Vagina (tissue), 2 donors: ENCODE data around the gene DCLK2. TPM values are rescaled to one million over a fixed set of nuclear protein-coding genes. Genes with fewer than 3 reads are reported as not detected.

ENCODE experiments used
- DNase-seq, 2 donors: peaks; one replicate each; pipeline ENCODE4 v3.0.0-alpha.2; 2017; ENCODE audit errors: extremely low spot score in 2 of 2
- H3K27ac ChIP-seq: fragments of 200-600 bp; sonication (generic); one replicate; pipeline ENCODE4 v1.5.1; 2019
- H3K27me3 ChIP-seq: fragments of 200-600 bp; sonication (generic); one replicate; pipeline ENCODE4 v1.5.1; 2019
- H3K36me3 ChIP-seq, 2 donors: fragments of 200-600 bp; sonication (generic); one replicate each; pipeline ENCODE4 v1.5.1; 2017 to 2019
- H3K4me1 ChIP-seq: fragments of 200-600 bp; sonication (generic); one replicate; pipeline ENCODE4 v1.5.1; 2019
- H3K4me3 ChIP-seq, 2 donors: fragments of 200-600 bp; sonication (generic); 1 replicate in 1 of 2; 2 replicates in 1 of 2; pipeline ENCODE4 v1.5.1; 2016 to 2019
- H3K9me3 ChIP-seq: fragments of 200-600 bp; sonication (generic); one replicate; pipeline ENCODE4 v1.5.1; 2019
- POLR2A ChIP-seq, 2 donors: fragments of 450-650 bp; IDR thresholded peaks; one replicate each; pipeline ENCODE4 v1.6.1; 2017; ENCODE audit warnings: antibody characterized with exemption in 2 of 2, mild to moderate bottlenecking in 2 of 2, moderate library complexity in 2 of 2
- POLR2AphosphoS5 ChIP-seq, 2 donors: sonication (generic); formaldehyde crosslinking; IDR thresholded peaks; one replicate each; pipeline ENCODE4 v1.9.0; 2017; ENCODE audit warnings: antibody characterized with exemption in 2 of 2, mild to moderate bottlenecking in 2 of 2, low read depth in 1 of 2; ENCODE audit not compliant: insufficient read depth in 1 of 2
- intact Hi-C: fragments of 100-400 bp; cut with DNase I; formaldehyde crosslinking; loops from one replicate; pipeline ENCODE4 v1.15.1; 2023
- small RNA-seq: library from RNA; depleted of rRNA; stranded (forward); fragments of <200 nt; gene quantifications from one replicate; pipeline ENCODE3, GENCODE V24; 2016
- total RNA-seq: library from RNA; depleted of rRNA; stranded (reverse); fragments of >200 nt; gene quantifications from one replicate; pipeline ENCODE4 v1.2.3, GENCODE V29; 2016
- TF ChIP-seq, protein P1 (sequence below), 3 experiments: fragments of 450-650 bp in 2 of 3; fragments of 200-600 bp in 1 of 3; sonication (generic) in 1 of 3; IDR thresholded peaks; one replicate each; pipeline ENCODE4 v1.5.1; 2017 to 2019; ENCODE audit warnings: antibody characterized with exemption in 3 of 3, mild to moderate bottlenecking in 2 of 3, moderate library complexity in 2 of 3

DCLK2 gene
- total RNA-seq, 1 donor from 2014 or later, result 5.9 TPM

DNA sequence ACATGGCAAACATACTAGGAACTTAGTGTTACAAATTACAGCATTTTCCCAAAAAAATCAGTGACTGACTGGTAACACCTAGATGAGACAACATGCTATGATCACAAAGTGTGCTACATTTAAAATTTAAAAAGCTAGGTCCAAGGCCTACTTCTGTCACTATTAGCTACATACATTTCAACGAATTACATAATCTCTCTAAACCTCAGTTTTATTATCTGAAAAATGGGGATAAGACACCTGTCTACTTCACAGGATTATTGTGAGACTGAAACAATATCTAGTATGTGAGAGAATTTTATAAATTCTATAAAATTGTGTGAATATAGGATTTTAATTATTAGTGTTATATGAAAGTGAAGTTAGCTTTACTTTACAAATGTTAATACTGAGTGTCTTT, 228.5 kb downstream of the DCLK2 start:
- intact Hi-C loops, result no loop called here
- DNase-seq, result no peak
- Histone ChIP-seq H3K4me3 (no peak overlapping the region), H3K9me3 (no peaks in the 10 kb centered on the region), H3K4me1 (no peaks in the 10 kb centered on the region), H3K27ac (no peak overlapping the region), H3K36me3 (no peaks in the 10 kb centered on the region), H3K27me3 (no peaks in the 10 kb centered on the region)
- no peak for TF ChIP-seq POLR2AphosphoS5 (IDR thresholded peaks at IDR 0.05; ENCODE audit: insufficient read depth in 1 of 2, low read depth in 1 of 2)
- TF ChIP-seq, protein P1, sequence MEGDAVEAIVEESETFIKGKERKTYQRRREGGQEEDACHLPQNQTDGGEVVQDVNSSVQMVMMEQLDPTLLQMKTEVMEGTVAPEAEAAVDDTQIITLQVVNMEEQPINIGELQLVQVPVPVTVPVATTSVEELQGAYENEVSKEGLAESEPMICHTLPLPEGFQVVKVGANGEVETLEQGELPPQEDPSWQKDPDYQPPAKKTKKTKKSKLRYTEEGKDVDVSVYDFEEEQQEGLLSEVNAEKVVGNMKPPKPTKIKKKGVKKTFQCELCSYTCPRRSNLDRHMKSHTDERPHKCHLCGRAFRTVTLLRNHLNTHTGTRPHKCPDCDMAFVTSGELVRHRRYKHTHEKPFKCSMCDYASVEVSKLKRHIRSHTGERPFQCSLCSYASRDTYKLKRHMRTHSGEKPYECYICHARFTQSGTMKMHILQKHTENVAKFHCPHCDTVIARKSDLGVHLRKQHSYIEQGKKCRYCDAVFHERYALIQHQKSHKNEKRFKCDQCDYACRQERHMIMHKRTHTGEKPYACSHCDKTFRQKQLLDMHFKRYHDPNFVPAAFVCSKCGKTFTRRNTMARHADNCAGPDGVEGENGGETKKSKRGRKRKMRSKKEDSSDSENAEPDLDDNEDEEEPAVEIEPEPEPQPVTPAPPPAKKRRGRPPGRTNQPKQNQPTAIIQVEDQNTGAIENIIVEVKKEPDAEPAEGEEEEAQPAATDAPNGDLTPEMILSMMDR (IDR thresholded peaks at IDR 0.05), result no peak
- TF ChIP-seq POLR2A (IDR thresholded peaks at IDR 0.05), result no peak

Small RNA genes within 50 kb of the gene (small RNA-seq; reads per million reads assigned to genes)
- not detected for gene RNU7-194P
